WTC11 (cell line): ENCODE results near the gene BFSP1.

Source experiments
- ATF2 ChIP-seq: sonication (generic); formaldehyde crosslinking; IDR thresholded peaks from 2 replicates; pipeline ENCODE4 v1.8.1; 2022; ENCODE audit warnings: low read depth, missing genetic modification reagents, borderline replicate concordance
- CTCF ChIP-seq: fragments of 200-600 bp; IDR thresholded peaks from 2 replicates; pipeline ENCODE4 v1.8.0; 2022; ENCODE audit warnings: antibody characterized with exemption
- ELF4 ChIP-seq: sonication (generic); formaldehyde crosslinking; IDR thresholded peaks from 2 replicates; pipeline ENCODE4 v1.8.1; 2022; ENCODE audit warnings: low read depth, mild to moderate bottlenecking, moderate library complexity, missing genetic modification reagents
- MAX ChIP-seq: sonication (generic); formaldehyde crosslinking; IDR thresholded peaks from 2 replicates; pipeline ENCODE4 v1.8.0; 2022; ENCODE audit warnings: mild to moderate bottlenecking, missing genetic modification reagents
- NFYB ChIP-seq: sonication (generic); formaldehyde crosslinking; conservative IDR thresholded peaks from 2 replicates; pipeline ENCODE4 v1.8.0; 2022; ENCODE audit warnings: low read depth, missing genetic modification reagents
- SMAD3 ChIP-seq: sonication (generic); formaldehyde crosslinking; IDR thresholded peaks from 2 replicates; pipeline ENCODE4 v1.8.0; 2022; ENCODE audit warnings: missing genetic modification reagents, mild to moderate bottlenecking, borderline replicate concordance
- SP1 ChIP-seq: sonication (generic); formaldehyde crosslinking; conservative IDR thresholded peaks from 2 replicates; pipeline ENCODE4 v1.8.1; 2022; ENCODE audit warnings: missing genetic modification reagents

GRCh38 chr20:17504066-17504897 is 26.9 kb downstream of the BFSP1 start:
- TF ChIP-seq ELF4 (CRISPR knock-in tag) (no peak), CTCF (no peak), NFYB (CRISPR knock-in tag) (no peak), MAX (no peak), ATF2 (CRISPR knock-in tag) (no peak), SMAD3 (no peak), SP1 (CRISPR knock-in tag) (no peak)
